OCI-LY1 (cell line): ENCODE results near the gene KCNJ12.
"Not testable (repeated sequence)": the region's sequence is repeated elsewhere in the genome, so short reads cannot be mapped to it uniquely, and the experiment has no call there.

ENCODE experiments used
- EZH2 ChIP-seq: fragments of 200-600 bp; sonication (generic), shearing (Covaris generic); IDR thresholded peaks from 2 replicates; pipeline ENCODE4 v1.8.0; 2017; ENCODE audit warnings: borderline replicate concordance, mixed run types, mild to moderate bottlenecking, antibody characterized with exemption, low read length, moderate library complexity, mixed read lengths
- TF ChIP-seq, protein P1 (sequence below): fragments of 200-600 bp; sonication (generic), shearing (Covaris generic); IDR thresholded peaks from 2 replicates; pipeline ENCODE4 v1.5.1; 2017; ENCODE audit warnings: mild to moderate bottlenecking, antibody characterized with exemption, low read length, moderate library complexity, mixed read lengths

DNA sequence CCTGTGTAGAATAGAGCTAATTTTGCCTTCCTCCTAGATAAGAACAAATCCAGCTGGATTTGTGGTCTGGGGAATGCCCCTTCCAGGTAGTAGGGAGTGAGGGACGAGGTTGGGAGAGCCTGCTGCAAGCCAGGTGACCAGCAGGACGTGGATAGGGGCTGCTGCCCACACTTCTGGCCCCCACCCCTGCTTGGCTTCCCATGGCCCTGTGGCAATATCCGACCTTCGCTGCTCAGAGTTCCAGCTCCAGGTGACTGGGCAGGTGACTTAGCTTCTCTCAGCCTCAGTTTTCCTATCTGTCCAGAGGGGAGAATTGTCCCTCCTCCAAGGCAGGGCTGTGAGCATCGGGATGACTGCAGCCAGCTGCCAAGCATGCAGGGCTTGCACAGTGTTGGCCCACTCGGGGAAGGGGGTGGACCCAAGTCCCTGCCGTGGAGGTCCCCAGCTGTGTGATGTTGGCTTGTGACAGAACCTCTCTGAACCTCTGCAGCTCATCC is 29.8 kb downstream of the KCNJ12 start:
- TF ChIP-seq, protein P1, sequence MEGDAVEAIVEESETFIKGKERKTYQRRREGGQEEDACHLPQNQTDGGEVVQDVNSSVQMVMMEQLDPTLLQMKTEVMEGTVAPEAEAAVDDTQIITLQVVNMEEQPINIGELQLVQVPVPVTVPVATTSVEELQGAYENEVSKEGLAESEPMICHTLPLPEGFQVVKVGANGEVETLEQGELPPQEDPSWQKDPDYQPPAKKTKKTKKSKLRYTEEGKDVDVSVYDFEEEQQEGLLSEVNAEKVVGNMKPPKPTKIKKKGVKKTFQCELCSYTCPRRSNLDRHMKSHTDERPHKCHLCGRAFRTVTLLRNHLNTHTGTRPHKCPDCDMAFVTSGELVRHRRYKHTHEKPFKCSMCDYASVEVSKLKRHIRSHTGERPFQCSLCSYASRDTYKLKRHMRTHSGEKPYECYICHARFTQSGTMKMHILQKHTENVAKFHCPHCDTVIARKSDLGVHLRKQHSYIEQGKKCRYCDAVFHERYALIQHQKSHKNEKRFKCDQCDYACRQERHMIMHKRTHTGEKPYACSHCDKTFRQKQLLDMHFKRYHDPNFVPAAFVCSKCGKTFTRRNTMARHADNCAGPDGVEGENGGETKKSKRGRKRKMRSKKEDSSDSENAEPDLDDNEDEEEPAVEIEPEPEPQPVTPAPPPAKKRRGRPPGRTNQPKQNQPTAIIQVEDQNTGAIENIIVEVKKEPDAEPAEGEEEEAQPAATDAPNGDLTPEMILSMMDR, result not testable (repeated sequence)
- not testable (repeated sequence) for TF ChIP-seq EZH2
